ENCODE measurements around the gene RAB3C.

- TF ChIP-seq CTCF (IDR thresholded peaks at IDR 0.05) (no peak), POLR2A (IDR thresholded peaks at IDR 0.05) (no peak)
These were observed 266.3 kb downstream of the RAB3C start for GRCh38 chr5:58849223-58849622.

All from right lobe of liver (tissue), 4 donors.